Subcutaneous adipose tissue (tissue), 4 donors: ENCODE measurements around the gene PTPRD. TPM values are rescaled to one million over a fixed set of nuclear protein-coding genes. Genes with fewer than 3 reads are reported as not detected.

Experiments
- total RNA-seq, 4 donors: library from RNA; depleted of rRNA; stranded (reverse); fragments of >200 nt; gene quantifications; one replicate each; pipeline ENCODE4 v1.1.0, GENCODE V29; 2016
- TF ChIP-seq, protein P1 (sequence below): fragments of 450-650 bp; IDR thresholded peaks from one replicate; pipeline ENCODE4 v1.5.1; 2016; ENCODE audit warnings: low read depth, mild to moderate bottlenecking, control low read depth, antibody characterized with exemption, moderate library complexity

PTPRD gene
- total RNA-seq, 4 donors from 2014 or later, result 5.1 to 17.3 (median 12.1) TPM

DNA sequence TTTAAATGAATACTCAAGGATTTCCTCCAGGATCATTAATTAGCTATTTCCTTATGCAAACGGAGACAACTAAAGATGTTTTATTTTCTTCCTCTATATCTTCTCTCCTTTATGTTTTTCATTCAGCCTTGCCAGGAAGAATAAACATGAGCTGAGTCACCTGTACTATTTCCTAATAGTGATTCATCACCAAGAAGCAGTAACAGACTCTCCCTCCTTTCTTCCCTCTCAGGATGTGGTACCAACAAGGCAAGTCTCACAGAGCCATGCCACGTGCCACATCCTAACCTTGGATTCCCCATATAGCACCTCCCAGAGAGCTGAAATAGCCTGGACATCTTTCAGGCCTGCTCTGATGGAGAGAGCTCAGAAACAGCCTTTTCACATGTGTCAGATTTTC, 2054.6 kb downstream of the PTPRD start:
- TF ChIP-seq, protein P1, sequence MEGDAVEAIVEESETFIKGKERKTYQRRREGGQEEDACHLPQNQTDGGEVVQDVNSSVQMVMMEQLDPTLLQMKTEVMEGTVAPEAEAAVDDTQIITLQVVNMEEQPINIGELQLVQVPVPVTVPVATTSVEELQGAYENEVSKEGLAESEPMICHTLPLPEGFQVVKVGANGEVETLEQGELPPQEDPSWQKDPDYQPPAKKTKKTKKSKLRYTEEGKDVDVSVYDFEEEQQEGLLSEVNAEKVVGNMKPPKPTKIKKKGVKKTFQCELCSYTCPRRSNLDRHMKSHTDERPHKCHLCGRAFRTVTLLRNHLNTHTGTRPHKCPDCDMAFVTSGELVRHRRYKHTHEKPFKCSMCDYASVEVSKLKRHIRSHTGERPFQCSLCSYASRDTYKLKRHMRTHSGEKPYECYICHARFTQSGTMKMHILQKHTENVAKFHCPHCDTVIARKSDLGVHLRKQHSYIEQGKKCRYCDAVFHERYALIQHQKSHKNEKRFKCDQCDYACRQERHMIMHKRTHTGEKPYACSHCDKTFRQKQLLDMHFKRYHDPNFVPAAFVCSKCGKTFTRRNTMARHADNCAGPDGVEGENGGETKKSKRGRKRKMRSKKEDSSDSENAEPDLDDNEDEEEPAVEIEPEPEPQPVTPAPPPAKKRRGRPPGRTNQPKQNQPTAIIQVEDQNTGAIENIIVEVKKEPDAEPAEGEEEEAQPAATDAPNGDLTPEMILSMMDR, result no peak

DNA sequence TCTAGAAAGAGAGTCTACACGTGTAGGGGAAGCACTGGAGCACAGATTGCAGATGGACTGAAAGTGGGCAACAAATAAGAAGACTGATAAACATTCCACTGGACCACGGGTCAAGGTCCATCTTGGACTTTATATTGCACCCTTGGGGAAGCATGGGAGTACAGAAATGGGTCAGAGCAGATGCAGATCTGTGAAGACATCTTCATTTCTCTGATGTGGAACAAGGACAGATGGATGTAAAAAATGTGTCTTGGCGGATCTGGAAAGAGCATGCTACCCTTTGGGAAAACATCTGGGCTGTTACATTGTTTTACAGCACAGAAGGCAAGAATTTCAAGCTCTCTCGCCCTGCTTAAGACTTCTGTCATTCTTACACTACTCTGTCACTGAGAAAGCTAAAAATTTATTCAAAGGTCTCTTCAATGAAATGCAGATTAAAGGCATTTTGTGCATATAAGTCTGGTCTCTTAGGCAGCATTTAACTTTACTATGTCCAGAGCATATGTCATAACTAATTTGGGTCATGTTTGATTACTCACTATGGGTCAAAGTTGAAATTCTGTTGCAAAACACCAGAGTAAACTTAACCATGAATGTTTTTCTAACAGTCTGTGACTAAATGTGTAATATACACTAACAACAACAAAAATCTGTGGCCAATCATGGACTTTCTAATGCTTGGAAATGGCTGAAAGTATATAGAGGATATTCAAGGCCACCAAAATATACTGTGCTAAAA, 2056.9 kb downstream of the PTPRD start:
- TF ChIP-seq, protein P1, result no peak

DNA sequence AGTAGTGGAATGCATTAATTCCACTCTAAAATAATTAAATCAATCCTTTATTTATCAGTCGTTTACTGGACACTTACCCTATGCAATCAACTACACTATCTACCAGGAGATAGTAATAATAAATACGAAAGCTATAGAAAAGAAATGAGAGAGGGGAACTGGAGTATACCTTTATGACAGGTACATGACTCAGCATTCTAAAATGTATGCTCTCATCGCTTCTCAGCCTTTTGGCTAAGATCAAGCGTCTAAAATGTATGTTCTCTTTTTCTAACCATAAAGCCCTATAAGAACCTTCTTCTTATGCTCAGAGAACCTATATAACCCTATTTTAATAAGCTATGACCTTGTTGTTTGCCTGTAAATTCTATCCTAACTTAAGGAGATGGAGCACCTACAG, 2059.4 kb downstream of the PTPRD start:
- TF ChIP-seq, protein P1, result no peak

DNA sequence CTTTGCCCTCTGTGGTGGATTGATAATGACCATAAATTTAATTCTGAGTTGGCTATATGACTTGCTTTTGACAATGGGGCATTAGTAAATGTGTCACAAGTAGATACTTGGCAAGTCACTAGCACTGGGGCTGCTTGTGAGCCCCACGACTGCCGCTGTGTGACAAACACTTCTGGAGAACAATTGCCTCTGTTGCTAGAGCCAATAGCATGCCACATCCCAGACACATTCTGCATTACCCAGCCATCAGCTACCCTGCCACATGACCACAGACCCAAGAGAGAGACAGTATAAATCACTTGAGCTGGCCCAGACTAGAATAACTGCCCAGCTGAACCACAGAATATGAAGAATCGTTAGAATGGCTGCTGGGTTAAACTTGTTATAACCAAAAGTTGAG, 2060.1 kb downstream of the PTPRD start:
- TF ChIP-seq, protein P1, result no peak

DNA sequence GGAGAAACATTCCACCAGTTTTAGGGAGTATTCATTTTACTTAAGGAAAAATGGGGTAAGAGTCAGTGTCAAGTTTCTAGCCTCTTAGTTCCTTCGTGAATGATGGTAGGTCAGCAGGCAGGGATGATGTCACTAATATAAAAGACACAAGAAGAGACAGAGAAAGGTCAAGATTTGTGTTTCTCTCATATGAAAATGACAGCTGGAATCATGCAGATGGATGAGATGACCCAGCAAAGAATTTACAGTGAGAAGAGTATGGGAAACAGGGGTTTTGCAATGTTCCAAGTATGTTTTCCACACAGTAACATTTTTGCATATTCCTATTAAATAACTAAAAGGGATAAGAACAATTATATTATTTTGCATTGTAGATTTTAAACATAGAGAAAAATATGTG, 2063.6 kb downstream of the PTPRD start:
- TF ChIP-seq, protein P1, result no peak

DNA sequence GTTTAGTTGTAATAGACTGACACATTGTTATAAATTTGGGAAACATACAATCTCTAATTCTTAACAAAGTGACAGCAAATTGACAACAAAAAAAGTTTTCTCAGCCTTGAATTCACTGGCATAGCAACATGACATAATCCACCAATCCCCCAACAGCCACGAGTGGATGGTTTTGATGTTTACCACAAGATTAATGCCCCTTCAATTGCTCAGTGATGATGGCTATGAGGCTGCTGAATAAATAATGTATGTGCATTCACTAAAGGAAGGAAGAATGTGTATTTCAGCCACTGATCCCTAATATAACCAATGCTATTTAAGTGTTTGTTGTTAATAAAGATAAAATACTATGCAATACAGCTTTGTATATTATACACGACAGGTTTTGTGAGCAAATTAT, 2069.6 kb downstream of the PTPRD start:
- TF ChIP-seq, protein P1, result no peak

DNA sequence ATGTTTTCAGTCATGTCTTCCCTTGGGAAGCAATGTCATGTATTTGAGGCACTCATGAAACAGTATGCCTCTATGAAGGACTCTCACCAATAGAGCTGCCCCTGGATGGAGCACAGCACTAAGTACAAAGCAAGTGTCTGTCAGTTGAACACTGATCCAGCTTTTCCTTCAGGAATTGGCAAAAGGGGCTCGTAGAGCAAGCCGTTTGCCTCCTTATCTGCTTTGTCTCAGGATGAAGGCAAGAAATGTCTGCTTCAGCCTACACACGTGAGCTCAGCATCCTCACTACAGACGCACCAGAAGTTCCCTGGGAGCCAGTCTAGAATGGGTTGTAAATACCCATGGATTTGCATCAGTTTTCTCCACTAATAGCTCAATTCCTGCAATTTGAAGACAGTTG, 2070.3 kb downstream of the PTPRD start:
- TF ChIP-seq, protein P1, result no peak
